ENCODE results near the gene DAGLB.
"Not testable (repeated sequence)": the region's sequence is repeated elsewhere in the genome, so short reads cannot be mapped to it uniquely, and the experiment has no call there.

DAGLB gene

GRCh38 chr7:6447581-6448199, at the start of gene DAGLB:
Gene DAGLB, minus strand, starts transcription at chr7:6447954. Its CDS starts 112 bp downstream, at chr7:6447842.
- peak; percentile 94 to 95 for DNase-seq (ENCODE audit: low read depth in 1 of 2, low spot score in 1 of 2)

DNA sequence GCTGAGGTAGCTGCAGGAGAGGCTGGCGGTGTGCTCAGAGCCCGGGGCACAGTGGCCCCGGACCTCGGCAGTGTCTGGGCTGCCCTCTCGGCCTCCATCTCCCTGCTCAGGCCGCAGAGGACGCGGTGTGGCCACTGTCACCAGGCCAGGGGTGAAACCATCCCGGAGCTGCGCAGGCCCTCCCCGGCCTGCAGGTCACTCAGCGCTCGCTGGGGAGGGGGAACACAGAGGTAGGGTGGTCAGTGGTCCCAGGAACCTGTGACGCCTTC, 49.8 kb upstream of the DAGLB start:
- no peak for DNase-seq (ENCODE audit: low read depth in 1 of 2, low spot score in 1 of 2)

DNA sequence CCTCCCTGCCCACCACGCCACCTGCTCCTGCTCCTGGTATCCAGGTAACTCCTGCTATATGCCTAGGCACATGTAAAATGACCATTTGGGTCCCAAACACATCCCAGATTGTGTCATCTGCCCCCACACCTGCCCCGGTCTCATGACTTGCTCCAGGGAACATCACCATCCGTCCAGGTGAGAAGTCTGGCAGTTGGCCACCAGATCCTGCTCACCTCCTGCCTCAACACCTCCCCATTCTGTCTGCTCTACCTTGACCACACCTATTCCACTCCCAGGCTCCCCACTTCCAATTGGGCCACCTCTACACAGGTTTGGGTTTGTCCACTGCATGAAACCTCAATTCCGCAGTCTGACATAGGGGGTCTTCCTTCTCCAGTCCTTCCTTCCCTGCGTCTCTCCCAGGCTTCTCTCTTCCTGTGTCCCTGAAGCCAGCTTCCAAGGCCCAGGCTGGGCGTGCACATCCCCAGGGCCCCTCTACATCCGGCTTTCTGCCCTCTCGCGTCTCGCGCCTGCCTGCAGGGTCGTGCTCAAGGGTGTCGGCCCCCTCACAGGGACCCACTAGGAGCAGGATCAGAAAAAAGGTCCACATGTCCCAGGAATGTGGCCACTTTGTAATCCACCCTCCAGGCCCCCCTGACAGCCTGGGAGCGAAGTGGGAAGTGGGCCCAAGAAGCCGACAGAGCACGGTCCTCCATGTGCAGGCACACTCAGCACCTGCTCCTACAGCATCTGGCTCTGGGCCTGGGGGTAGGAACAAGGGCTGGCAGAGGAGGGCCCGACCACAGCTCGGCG, 49.3 kb upstream of the DAGLB start:
- no peak for DNase-seq (ENCODE audit: low read depth in 1 of 2, low spot score in 1 of 2)

DNA sequence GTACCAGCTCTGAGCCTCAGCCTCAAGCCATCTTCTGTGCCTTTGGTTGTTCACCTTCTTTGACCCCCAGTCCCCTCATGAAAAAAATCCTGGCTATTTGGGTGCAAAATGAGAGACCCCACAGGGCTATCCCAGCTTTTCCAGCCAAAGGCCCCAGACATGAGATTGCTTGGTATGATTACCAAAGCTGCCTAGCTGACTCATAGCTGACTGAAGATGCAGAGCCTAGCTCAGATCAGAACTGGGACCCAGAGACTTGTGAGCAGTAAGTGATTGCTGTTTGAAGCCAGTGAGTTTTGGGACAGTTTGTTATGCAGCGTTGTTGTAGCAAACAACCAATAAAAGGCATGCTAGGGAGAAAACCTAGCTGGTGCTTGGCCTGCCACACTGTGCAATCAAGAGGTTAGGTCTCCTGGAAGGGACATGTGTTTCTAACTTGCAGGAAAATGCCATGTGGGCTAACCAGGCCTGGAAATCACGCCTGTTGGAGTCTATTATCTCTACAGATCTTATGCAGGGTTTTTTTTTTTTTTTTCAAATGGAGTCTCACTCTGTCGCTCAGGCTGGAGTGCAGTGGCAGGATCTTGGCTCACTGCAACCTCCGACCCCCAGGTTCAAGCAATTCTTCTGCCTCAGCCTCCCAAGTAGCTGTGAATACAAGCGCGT, 48.0 kb upstream of the DAGLB start:
- no peak for DNase-seq (ENCODE audit: low read depth in 1 of 2, low spot score in 1 of 2)

- DNase-seq (ENCODE audit: low read depth in 1 of 2, low spot score in 1 of 2) = no peak
Observed at GRCh38 chr7:6494365-6494764, 46.6 kb upstream of the DAGLB start.

GRCh38 chr7:6491194-6491593, 43.4 kb upstream of the DAGLB start:
- no peak for DNase-seq (ENCODE audit: low read depth in 1 of 2, low spot score in 1 of 2)

- no peak for DNase-seq (ENCODE audit: low read depth in 1 of 2, low spot score in 1 of 2)
Observed at GRCh38 chr7:6489612-6490011, 41.9 kb upstream of the DAGLB start.

DNA sequence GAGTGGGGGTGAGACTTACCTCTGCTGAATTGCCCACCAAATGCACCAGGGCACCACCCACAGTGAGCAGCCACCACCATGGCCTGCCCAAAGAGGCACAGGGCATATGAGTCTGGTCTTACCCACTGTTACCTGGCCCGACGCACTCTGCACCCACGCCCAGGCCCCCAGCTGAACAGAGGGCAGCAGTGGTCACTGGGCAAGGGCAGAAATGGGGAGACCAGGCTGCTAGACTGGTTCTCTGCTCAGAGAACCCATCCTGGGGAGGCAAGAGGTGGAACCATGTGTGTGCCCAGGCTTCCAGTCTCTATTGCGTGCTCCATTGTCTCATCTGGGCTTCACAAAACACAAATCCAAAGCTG, 39.4 kb upstream of the DAGLB start:
- DNase-seq (ENCODE audit: low read depth in 1 of 2, low spot score in 1 of 2) = no peak

GRCh38 chr7:6486438-6487183, 38.9 kb upstream of the DAGLB start:
- no peak for DNase-seq (ENCODE audit: low read depth in 1 of 2, low spot score in 1 of 2)

DNA sequence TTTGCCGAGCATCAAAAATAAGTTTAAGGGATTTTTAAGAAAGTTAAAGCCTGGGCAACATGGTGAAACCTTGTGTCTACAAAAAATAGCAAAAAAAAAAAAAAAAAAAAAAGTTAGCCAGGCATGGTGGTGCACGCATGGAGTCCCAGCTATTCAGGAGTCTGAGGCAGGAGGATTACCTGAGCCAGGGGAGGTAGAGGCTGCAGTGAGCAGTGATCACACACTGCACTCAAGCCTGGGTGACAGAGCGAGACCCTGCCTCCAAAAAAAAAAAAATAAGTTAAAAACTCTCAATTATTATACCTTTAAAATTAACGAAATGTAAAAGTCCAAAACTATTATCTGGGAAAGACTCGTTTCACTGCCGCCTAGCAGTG, 35.0 kb upstream of the DAGLB start:
- no peak for DNase-seq (ENCODE audit: low read depth in 1 of 2, low spot score in 1 of 2)

GRCh38 chr7:6482307-6482706, 34.6 kb upstream of the DAGLB start:
- DNase-seq (ENCODE audit: low read depth in 1 of 2, low spot score in 1 of 2) = no peak

DNA sequence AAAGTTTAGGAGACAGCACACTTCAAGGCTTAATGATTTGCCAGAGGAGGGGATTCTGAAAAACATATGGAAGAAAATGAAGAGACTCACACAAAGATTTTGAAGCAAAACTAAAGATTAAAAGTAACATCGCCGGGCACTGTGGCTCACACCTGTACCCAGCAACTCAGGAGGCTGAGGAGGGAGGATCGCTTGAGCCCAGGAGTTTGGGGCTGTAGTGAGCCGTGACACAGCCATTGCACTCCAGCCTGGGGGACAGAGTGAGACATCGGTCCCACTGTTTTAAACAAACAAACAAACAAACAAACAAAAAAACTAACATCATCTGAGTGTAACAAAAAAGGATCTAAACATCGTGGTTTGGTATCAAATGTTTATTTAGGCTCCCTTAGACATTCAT, 33.7 kb upstream of the DAGLB start:
- no peak for DNase-seq (ENCODE audit: low read depth in 1 of 2, low spot score in 1 of 2)

- DNase-seq (ENCODE audit: low read depth in 1 of 2, low spot score in 1 of 2) = no peak
Observed at GRCh38 chr7:6480323-6480660, 32.5 kb upstream of the DAGLB start.

GRCh38 chr7:6479067-6479466, 31.3 kb upstream of the DAGLB start:
- no peak for DNase-seq (ENCODE audit: low read depth in 1 of 2, low spot score in 1 of 2)

DNA sequence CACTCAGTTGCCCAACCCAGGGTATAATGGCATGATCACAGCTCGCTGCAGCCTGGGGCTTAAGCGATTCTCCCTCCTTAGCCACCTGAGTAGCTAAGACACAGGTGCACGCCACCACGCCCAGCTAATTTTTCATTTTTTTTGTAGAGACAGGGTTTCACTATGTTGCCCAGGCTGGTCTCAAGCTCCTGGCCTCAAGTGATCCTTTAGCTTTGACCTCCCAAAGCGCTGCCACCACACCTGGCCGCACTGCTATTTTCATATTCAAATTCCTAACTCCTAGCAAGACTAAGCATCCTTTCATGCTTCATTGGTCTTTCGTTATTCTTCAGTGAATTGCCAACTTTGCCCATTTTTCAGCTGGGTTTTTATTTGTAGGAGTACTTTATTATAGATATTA, 30.4 kb upstream of the DAGLB start:
- DNase-seq (ENCODE audit: low read depth in 1 of 2, low spot score in 1 of 2) = no peak

DNA sequence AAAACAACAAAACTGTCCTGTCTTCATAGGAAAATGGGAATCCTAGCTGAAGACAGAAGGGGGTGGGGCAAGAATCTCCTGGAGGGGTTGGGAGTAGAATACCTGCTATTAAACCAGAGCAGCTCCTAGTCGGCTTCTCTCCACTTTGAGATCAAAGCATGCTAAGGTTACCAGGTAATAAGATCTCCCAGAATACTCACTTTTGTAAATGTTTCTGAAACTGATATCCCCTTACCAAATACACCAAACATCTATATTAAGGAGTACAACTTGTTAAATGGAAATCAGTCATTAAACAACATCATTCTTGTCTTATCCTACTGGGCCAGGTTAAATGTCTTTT, 29.5 kb upstream of the DAGLB start:
- no peak for DNase-seq (ENCODE audit: low read depth in 1 of 2, low spot score in 1 of 2)

DNA sequence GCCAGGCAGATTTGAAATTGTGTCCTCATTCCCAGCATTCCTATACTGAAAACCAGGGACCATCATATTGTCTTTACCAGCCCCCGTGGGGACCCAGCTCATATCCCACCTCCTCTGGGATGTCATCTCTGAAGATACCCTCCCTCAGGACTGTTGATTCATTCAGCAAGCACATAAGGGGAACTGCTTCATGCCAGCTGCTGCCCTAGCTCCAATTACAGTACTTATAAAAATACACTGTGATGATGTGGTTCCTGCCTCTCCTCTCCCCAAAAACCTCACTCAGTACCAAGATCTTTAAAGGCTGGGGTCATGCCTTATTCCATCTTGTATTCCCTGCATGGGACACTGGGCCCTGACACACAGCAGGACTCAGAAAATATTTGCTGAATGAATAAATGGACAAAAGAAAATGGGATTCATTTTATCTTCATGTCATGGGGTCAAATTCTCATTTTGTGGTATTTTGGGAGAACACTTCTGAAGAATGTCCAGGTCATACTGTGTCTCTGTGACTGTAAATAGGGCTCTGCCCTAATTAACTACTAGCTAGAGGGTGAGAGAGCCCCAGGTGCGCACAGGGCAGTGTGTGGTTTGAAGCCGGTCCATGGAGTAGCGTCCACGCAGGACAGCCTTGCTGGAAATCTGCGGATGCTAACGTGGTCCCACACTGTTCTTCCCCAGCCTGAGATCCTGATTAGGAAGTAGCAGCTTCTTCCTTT, 29.0 kb upstream of the DAGLB start:
- DNase-seq (ENCODE audit: low read depth in 1 of 2, low spot score in 1 of 2) = no peak

DNA sequence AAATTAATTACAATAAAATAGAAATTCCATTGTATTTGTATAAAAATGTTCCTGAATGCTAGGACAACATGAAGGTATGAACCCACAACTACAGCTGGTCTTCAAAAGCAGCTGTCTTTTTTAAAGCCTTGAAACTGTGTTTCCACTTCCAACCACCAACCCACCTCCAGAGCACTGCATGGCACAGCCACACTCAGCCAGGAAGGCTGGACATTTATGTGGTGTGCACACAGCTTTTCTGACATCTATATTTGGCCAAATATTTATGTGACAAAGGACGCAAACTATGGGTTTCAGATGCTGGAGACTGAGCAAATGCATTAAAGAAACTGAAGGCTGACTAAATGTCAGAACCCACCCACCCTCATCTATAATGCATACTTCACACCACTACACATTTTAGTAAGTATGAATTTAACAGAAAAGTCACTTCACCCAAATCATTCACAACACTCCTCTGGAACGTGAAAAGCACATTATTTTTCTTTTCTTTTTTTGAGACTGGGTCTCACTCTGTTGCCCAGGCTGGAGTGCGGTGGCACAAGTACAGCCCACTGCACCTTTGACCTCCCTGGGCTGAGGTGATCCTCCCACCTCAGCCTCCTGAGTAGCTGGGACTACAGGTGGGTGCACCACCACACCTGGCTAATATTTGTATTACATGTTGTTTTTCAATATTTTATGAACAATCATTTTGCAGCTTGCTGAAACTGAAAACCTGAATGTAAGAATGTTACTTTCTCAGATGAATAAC, 27.9 kb upstream of the DAGLB start:
- DNase-seq (ENCODE audit: low read depth in 1 of 2, low spot score in 1 of 2) = no peak

GRCh38 chr7:6465862-6466261, 18.1 kb upstream of the DAGLB start:
- DNase-seq (ENCODE audit: low read depth in 1 of 2, low spot score in 1 of 2) = no peak

- DNase-seq (ENCODE audit: low read depth in 1 of 2, low spot score in 1 of 2) = not testable (repeated sequence)
Observed at GRCh38 chr7:6463609-6464008, 15.9 kb upstream of the DAGLB start.
